LNCAP (cell line): Measurements from ENCODE around the gene CDK5RAP1.
A peak's percentile ranks its signal among the peaks of the same experiment; 100 is the strongest.

Source experiments
- TF ChIP-seq, protein P1 (sequence below): fragments of 450-650 bp; IDR thresholded peaks from 2 replicates; pipeline ENCODE4 v1.5.1; 2017; ENCODE audit warnings: mild to moderate bottlenecking

The CDK5RAP1 gene

DNA sequence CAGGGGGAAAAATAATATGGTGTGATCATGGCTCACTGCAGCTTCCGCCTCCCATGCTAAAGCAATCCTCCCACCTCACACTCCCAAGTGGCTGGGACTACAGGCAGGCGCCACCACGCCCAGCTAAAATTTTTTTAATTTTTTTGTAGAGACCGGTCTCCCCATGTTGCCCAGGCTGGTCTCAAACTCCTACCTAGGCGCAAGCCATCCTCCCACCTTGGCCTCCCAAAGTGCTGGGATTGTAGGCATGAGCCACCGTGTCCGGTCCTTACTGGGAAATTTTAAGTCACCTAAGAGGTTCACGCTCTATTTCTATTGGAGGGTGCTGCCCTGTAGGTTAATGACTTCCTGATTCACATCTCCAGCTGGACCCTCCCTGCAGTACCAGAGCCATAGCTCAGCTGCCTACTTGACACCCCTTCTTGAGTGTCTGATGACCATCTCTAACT, 626 bp upstream of the CDK5RAP1 start:
- TF ChIP-seq, protein P1, sequence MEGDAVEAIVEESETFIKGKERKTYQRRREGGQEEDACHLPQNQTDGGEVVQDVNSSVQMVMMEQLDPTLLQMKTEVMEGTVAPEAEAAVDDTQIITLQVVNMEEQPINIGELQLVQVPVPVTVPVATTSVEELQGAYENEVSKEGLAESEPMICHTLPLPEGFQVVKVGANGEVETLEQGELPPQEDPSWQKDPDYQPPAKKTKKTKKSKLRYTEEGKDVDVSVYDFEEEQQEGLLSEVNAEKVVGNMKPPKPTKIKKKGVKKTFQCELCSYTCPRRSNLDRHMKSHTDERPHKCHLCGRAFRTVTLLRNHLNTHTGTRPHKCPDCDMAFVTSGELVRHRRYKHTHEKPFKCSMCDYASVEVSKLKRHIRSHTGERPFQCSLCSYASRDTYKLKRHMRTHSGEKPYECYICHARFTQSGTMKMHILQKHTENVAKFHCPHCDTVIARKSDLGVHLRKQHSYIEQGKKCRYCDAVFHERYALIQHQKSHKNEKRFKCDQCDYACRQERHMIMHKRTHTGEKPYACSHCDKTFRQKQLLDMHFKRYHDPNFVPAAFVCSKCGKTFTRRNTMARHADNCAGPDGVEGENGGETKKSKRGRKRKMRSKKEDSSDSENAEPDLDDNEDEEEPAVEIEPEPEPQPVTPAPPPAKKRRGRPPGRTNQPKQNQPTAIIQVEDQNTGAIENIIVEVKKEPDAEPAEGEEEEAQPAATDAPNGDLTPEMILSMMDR, result no peak

DNA sequence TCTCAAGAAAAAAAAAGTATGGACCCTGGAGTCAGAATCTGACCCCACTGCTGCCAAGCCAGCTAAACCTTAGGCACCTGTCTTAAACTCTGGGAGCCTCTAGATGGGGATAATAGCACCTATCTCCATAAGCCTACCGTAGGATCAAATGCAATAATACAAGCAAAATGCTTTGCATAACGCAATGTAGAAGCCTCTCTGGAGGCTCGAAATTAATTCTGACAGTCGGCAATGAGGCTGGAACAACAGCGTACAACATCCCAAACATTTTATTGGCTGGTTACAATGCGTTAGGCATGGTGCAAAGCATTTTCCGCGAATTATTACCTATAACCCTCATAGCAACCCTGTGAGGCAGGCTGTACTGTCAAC, 521 bp downstream of the CDK5RAP1 start:
- TF ChIP-seq, protein P1, result peak; percentile 46

DNA sequence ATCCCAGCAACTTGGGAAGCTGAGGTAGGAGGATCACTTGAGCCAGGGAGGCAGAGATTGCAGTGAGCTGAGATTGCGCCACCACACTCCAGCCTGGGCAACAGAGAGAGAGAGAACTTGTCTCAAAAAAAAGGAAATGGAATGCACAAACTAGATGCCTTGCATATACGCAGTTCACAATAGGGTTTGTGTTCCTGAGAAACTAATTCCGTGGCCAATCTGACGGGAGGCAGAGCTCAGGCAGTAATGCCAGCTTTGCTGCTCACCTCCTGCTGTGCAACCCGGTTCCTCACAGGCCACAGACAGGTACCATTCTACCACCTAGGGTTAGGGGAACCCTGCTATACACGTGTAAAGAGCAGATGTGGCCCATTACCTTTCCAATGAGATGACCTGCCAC, 1.4 kb downstream of the CDK5RAP1 start:
- TF ChIP-seq, protein P1, result no peak

DNA sequence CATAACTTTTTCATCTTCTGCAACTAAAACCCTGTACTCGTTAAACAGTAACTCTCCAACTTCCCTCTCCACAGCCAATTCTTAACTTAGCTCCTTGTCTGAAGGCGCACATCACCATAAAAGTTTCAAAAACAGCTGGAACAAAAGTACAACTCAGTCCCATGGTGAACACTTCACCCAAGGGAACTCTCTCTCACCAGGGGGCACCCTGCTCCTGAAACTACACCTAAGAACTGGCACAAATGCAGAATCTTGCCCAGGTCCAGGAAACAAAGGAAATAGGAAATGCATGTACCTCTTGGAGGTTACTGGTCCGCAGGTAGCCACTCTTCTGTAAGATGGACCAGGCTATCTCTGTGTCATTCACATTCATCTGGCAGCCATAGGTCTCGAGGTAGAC, 6.6 kb downstream of the CDK5RAP1 start:
- TF ChIP-seq, protein P1, result no peak

DNA sequence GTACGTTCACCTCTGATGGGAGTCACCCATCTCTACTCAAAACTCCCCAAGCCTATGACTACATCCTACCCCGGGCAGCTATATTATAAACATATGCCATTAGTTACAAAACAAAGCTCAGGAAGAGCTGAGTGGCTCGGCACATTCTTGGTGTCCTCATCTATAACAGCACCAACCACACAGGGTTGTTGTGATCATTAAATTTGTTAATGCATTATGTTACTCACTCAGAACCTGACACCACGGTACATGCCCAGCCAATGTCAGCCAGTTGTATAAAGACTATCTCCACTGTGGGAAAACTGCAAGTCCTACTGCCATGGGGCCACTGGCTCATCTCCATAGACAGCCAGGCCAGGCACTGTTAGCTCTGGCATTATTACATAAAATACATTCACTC, 7.7 kb downstream of the CDK5RAP1 start:
- TF ChIP-seq, protein P1, result no peak

DNA sequence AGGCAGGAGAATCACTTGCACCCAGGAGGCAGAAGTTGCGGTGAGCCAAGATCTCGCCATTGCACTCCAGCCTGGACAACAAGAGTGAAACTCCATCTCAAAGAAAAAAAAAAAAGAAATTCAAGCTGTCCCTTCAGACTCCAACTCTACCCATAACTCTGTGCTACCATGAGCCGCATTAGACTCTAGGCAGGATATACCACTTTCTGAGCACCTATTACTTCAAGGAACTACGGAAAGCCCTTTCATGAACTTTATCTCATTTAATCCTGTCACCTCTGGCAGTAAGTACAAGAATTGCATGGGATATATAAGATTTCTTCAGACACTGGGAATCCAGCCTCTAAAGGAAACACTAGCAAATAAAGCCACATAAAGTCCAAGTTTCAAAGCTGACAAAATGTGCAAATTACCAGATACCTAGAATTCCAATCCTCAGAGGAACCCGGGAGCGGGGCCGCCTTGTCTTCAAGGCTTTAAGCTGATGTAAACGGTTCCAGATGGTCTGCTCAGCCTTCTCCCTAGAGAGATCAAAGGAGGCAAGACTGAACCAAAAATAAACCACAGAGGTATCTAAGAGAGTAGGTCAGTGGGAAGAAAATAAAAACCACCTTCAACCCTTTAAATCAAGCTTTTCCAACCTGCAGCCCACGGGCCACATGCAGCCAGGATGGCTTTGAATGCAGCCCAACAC, 9.4 kb downstream of the CDK5RAP1 start:
- TF ChIP-seq, protein P1, result no peak

DNA sequence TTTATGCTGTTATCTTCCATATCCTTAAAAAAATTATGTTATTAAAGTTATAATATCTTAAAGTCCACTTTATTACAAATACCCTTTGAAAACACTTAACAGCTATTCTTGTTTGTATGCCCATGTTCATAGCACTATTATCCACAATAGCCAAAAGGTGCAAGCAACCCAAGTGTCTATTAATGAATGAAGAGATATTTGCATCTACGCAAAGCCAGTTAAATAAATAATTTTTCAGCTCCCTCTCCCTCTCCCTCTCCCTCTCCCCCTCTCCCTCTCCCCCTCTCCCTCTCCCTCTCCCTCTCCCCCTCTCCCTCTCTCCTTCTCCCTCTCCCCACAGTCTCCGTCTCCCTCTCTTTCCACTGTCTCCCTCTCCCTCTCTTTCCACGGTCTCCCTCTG, 13.1 kb downstream of the CDK5RAP1 start:
- TF ChIP-seq, protein P1, result no peak

DNA sequence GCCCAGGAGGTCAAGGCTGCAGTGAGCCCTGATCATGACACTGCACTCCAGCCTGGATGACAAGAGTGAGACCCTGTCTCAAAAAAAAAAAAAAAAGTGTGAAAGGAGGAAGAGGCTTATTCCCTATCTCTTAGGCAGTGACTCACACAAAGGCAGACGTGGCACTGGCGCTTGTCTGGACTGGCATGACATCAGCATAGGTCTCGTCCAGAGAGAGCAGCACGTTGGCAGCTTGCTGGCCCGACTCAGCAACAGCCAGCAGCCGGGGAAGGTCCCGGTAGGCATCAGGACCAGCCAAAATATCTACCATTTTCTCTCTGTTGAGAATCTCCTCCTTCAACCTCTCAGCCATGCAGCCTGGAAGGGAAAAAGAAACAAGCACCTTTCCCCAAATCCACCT, 14.1 kb downstream of the CDK5RAP1 start:
- TF ChIP-seq, protein P1, result no peak
